Thyroid gland (tissue), 4 donors: ENCODE results near the gene ZNF423. TPM values are rescaled to one million over a fixed set of nuclear protein-coding genes. Genes with fewer than 3 reads are reported as not detected.

Experiments used
- DNase-seq, 2 donors: peaks; one replicate each; pipeline ENCODE4 v3.0.0-alpha.2; 2019
- H3K27ac ChIP-seq, 3 donors: fragments of 200-600 bp; sonication (generic); 1 replicate in 2 of 3; 2 replicates in 1 of 3; pipeline ENCODE4 v1.5.1; 2016 to 2019; ENCODE audit warnings: mild to moderate bottlenecking in 1 of 3, moderate library complexity in 1 of 3
- H3K27me3 ChIP-seq: fragments of 200-600 bp; sonication (generic); one replicate; pipeline ENCODE4 v1.5.1; 2019
- H3K36me3 ChIP-seq, 2 donors: fragments of 200-600 bp; sonication (generic); one replicate each; pipeline ENCODE4 v1.5.1; 2016 to 2019
- H3K4me1 ChIP-seq, 2 donors: fragments of 200-600 bp; sonication (generic); one replicate each; pipeline ENCODE4 v1.5.1; 2017 to 2019
- H3K4me3 ChIP-seq, 3 donors: fragments of 200-600 bp; sonication (generic); replicated peaks in 1 of 3; 1 replicate in 2 of 3; 2 replicates in 1 of 3; pipeline ENCODE4 v1.5.1; 2016; ENCODE audit warnings: mild to moderate bottlenecking in 1 of 3
- H3K9me3 ChIP-seq: fragments of 200-600 bp; sonication (generic); one replicate; pipeline ENCODE4 v1.5.1; 2017
- POLR2A ChIP-seq, 2 donors: fragments of 450-650 bp; IDR thresholded peaks; one replicate each; pipeline ENCODE4 v1.6.1; 2017; ENCODE audit warnings: antibody characterized with exemption in 2 of 2, mild to moderate bottlenecking in 2 of 2, moderate library complexity in 1 of 2
- WGBS, 2 donors: methylation state at CpG; one replicate each; pipeline ENCODE4 v1.1.5; 2017; 5-methylcytosine and 5-hydroxymethylcytosine counted together
- intact Hi-C: fragments of 100-400 bp; cut with DNase I; formaldehyde crosslinking; loops from one replicate; pipeline ENCODE4 v1.15.1; 2023
- total RNA-seq, 4 donors: library from RNA; depleted of rRNA; stranded (reverse); fragments of >200 nt; gene quantifications; one replicate each; pipeline ENCODE4 v1.2.3, GENCODE V29; 2016
- TF ChIP-seq, protein P1 (sequence below), 6 experiments: fragments of 200-600 bp in 3 of 6; fragments of 450-650 bp in 3 of 6; sonication (generic) in 3 of 6; IDR thresholded peaks; one replicate each; pipeline ENCODE4 v1.5.1; 2016 to 2019; ENCODE audit warnings: antibody characterized with exemption in 6 of 6, mild to moderate bottlenecking in 2 of 6, inconsistent platforms in 1 of 6, moderate library complexity in 1 of 6

The ZNF423 gene
- total RNA-seq, 4 donors from 2014 or later: 7.4 to 10.0 (median 8.5) TPM

DNA sequence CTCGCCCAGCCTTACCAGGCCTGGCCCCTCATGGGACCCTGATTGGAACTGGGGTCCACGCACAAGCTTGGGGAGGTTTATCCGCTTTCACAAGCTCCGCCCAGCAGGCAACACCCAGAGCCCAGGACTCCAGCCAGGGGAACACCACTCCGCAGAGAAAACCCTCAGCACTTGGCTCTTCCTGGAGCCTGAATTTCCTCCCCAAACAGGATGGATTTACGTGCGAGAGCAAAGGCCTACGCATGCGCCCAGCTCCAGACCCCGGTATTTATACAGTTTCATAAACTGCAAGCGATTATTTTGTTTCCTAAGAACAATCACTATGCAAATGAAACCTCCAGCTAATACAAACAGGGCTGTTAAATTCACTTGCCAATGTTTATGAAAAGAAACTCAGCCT lies 22.8 kb downstream of the ZNF423 start:
- WGBS, 2 donors: 59 to 60% methylated on average over 10 to 11 of the region's 11 CpGs
- Histone ChIP-seq H3K9me3 (no peaks in the 10 kb centered on the region), H3K4me1 (peaks cover 7 to 73% of the 10 kb centered on the region in 2 donors), H3K27ac (peak overlapping the region; percentile 63 to 84 (median 81)), H3K36me3 (no peaks in the 10 kb centered on the region), H3K27me3 (no peaks in the 10 kb centered on the region), H3K4me3 (no peak overlapping the region)
- DNase-seq: peak; percentile 28 to 35
- intact Hi-C loops: no loop called here
- TF ChIP-seq, protein P1, sequence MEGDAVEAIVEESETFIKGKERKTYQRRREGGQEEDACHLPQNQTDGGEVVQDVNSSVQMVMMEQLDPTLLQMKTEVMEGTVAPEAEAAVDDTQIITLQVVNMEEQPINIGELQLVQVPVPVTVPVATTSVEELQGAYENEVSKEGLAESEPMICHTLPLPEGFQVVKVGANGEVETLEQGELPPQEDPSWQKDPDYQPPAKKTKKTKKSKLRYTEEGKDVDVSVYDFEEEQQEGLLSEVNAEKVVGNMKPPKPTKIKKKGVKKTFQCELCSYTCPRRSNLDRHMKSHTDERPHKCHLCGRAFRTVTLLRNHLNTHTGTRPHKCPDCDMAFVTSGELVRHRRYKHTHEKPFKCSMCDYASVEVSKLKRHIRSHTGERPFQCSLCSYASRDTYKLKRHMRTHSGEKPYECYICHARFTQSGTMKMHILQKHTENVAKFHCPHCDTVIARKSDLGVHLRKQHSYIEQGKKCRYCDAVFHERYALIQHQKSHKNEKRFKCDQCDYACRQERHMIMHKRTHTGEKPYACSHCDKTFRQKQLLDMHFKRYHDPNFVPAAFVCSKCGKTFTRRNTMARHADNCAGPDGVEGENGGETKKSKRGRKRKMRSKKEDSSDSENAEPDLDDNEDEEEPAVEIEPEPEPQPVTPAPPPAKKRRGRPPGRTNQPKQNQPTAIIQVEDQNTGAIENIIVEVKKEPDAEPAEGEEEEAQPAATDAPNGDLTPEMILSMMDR (IDR thresholded peaks at IDR 0.05): no peak
- TF ChIP-seq POLR2A (IDR thresholded peaks at IDR 0.05): no peak

DNA sequence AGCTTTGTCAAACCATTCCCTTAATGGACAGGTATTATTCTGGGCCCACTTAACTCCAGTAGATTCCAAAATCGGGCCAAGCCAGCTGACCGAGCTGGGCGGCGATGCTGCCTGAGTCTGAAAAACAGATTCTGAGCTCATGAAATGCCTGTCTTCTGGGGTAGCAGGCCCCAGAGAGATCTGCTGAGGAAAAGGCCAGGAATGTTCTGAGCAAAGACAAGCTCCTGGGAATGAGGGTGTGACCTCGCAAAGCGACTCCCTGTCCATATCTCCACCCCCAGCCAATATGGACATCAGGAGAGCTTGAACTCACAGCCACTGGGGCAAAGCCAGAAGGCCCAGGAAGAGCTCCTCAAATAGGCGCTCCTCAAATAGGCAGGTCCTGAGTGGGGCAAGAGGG lies 23.7 kb downstream of the ZNF423 start:
- no peaks in the 10 kb centered on the region for H3K9me3 ChIP-seq
- no peak for DNase-seq
- intact Hi-C loops: no loop called here
- no peak overlapping the region for H3K4me3 ChIP-seq
- no peaks in the 10 kb centered on the region for H3K36me3 ChIP-seq
- 57 to 90% methylated on average over 7 of the region's 7 CpGs for WGBS, 2 donors
- no peak for TF ChIP-seq POLR2A (IDR thresholded peaks at IDR 0.05)
- TF ChIP-seq, protein P1 (IDR thresholded peaks at IDR 0.05): no peak
- peak overlapping the region; percentile 30 to 84 (median 81) for H3K27ac ChIP-seq
- no peaks in the 10 kb centered on the region for H3K27me3 ChIP-seq
- peaks cover 7 to 70% of the 10 kb centered on the region in 2 donors for H3K4me1 ChIP-seq

DNA sequence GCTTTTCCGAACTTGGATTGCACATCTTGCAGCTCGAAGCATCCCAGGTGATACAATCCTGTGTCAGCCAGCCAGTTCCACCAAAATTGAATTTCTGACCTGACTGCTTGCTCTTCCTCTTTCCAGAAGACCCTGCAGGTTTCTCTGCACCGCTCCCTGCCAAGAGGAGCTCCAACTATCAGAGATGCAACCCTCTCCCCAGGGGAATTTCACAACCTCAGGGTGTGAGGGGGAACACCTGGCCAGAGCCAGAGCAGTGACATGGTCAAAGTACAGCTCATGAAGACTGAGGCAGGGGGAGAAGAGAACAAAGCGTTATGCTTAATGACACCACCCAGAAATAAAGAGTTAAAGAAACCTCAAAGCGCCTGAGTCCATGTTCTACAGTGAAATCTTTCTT lies 25.0 kb downstream of the ZNF423 start:
- H3K27ac ChIP-seq: no peak overlapping the region
- no peaks in the 10 kb centered on the region for H3K27me3 ChIP-seq
- H3K4me3 ChIP-seq: no peak overlapping the region
- TF ChIP-seq, protein P1 (IDR thresholded peaks at IDR 0.05): no peak
- TF ChIP-seq POLR2A (IDR thresholded peaks at IDR 0.05): no peak
- DNase-seq: no peak
- peaks cover 7 to 70% of the 10 kb centered on the region in 2 donors for H3K4me1 ChIP-seq
- no peaks in the 10 kb centered on the region for H3K36me3 ChIP-seq
- intact Hi-C loops: no loop called here
- H3K9me3 ChIP-seq: no peaks in the 10 kb centered on the region
- 99 to 100% methylated on average over 5 of the region's 5 CpGs for WGBS, 2 donors

DNA sequence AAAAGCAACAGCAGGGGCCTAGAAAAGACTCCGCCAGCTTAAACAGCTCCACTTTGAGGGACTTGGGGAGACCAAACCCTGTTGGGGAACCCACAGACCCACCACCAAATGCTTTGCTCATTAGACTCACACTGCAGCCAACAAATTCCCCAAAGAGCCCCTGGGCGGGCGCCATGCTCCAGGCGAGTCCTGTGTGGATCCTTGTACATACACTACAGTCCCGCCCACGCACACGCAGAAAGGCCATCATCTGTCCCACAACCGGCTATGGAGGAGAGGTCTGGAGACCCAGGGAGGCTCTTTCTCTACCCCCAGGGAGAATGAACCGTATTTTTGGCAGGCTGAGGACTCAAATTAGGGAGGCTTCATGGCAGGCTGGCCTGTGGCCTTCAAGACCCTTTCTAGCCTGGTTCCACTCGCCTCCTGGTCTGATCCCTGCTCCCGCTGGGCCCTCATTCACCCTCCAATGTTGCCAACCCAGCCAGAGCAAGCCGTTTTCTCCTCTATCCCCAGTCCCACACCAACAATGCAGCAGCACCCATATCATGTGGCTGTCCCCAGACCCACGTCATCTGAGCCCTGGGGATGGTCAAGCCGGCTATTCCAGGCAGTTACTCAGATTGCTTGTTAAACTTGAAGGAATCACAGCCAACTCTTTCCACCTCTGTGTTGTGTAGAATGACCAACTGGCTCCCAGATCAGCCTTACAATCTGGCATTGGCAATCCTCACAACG lies 27.2 kb downstream of the ZNF423 start:
- DNase-seq: no peak
- 79 to 80% methylated on average over 13 to 15 of the region's 15 CpGs for WGBS, 2 donors
- TF ChIP-seq POLR2A (IDR thresholded peaks at IDR 0.05): no peak
- TF ChIP-seq, protein P1 (IDR thresholded peaks at IDR 0.05): no peak
- no peaks in the 10 kb centered on the region for H3K36me3 ChIP-seq
- H3K4me1 ChIP-seq: peaks cover 0 to 61% of the 10 kb centered on the region in 2 donors
- intact Hi-C loops: no loop called here
- H3K9me3 ChIP-seq: no peaks in the 10 kb centered on the region
- H3K4me3 ChIP-seq: no peak overlapping the region
- peak overlapping the region; percentile 36 to 68 (median 57) for H3K27ac ChIP-seq
- no peaks in the 10 kb centered on the region for H3K27me3 ChIP-seq

DNA sequence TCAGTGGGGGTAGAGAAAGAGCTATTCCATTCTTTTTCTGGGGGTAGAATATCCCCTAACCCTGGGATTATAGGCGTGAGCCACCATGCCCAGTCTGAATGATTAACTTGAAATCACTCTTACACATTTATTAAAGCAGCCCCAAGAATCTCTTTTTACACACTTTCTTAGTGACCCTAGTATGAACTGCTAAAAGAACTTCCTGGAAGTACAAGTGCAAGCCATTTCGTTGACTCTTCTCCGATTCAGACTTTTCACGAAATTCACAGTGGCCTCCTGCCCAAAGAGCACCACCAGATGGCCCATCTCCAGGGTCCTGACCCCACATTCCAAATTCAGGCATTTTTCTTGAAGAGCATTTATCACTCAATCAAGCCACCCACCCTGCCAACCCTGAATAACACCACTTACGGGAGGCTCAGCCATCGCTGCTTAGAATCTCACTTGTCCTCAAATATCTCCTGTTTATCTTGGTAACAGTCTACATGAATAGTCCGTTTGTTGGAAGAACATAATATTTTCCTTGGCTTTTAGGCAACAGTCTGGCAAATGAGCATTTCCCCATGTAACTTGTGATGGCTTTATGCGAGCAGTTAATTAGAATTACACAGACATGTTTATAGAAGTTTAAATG lies 28.0 kb downstream of the ZNF423 start:
- no peaks in the 10 kb centered on the region for H3K9me3 ChIP-seq
- 59 to 66% methylated on average over 8 of the region's 8 CpGs for WGBS, 2 donors
- no peaks in the 10 kb centered on the region for H3K27me3 ChIP-seq
- intact Hi-C loops: no loop called here
- H3K4me1 ChIP-seq: peaks cover 0 to 55% of the 10 kb centered on the region in 2 donors
- peak in 1 of 2 donors; percentile 19 for DNase-seq
- peak overlapping the region; percentile 36 to 68 (median 57) for H3K27ac ChIP-seq
- no peaks in the 10 kb centered on the region for H3K36me3 ChIP-seq
- H3K4me3 ChIP-seq: no peak overlapping the region
- TF ChIP-seq, protein P1 (IDR thresholded peaks at IDR 0.05): no peak
- no peak for TF ChIP-seq POLR2A (IDR thresholded peaks at IDR 0.05)
